Stimulated activated CD4-positive, alpha-beta T cell treated with anti-CD3 and anti-CD28 coated beads, Interleukin-1b, Interleukin-23, amount 100 ng/mL, for 24 hours (primary cell): Measurements from ENCODE around the gene GABPB1.

Source experiments
- DNase-seq, 4 experiments: peaks; one replicate each; pipeline ENCODE4 v3.0.0-alpha.2; 2020; ENCODE audit warnings: low read depth in 4 of 4, low spot score in 1 of 4

Gene GABPB1

DNA sequence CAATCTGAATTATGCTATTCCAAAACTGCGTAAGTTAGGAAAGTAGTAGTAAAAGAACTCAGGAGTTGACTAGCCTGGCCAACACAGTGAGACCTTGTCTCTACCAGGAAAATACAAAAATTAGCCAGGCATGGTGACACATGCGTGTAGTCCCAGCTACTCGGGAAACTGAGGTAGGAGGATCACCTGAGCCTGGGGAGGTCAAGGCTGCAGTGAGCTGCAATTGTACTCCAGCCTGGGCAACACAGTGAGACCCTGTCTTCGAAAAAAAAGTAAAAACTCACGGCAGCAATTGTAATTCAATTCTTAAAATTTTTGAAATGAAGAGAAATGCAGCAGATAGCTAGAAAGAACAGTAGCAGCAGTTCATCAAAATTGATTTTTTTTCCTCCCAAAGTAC is 9.7 kb downstream of the GABPB1 start:
- no peak for DNase-seq

GRCh38 chr15:50344006-50344464 is 11.0 kb downstream of the GABPB1 start:
- no peak for DNase-seq

DNA sequence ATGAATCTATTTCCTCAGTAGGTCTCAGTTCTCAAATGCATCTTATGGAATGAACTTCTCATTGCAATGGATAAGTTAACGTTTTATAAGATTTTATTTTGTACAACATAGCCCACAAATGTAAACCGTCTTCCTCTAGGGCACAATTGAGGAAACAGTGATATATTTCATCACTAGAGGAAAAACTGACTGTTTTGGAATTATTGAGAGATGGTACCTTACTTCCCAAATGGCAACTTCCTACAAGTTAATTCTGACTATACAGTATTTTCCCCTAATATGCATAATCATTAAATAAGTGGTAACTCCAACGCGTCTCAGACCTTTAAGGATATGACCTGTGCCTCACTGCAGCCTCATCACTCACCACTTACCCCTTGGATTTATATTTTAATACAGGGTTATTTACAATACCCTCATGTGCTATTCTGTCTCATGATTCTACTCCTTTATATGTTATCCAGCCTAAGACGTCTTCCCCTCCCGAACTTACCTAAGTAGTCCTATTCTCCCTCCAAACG is 13.3 kb downstream of the GABPB1 start:
- DNase-seq, result no peak

- DNase-seq, result no peak
Observed at GRCh38 chr15:50340416-50340815, 14.6 kb downstream of the GABPB1 start.

DNA sequence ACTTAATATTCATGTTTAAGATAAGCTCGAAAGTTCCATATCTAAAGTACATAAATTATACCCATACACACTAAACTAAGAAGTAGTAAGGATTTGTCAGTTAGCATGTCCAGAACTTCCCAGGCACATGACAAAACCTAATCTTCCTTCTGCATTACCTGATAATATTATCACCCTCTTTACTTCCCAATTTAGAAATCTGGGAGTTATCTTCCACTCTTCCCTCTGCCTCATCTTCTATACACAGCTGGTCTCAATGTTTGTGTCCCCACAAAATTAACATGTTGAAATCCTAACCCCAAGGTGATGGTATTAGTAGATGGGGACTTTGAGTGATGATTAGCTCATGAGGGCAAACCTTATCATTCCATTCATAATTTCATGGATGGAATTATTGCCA is 15.3 kb downstream of the GABPB1 start:
- DNase-seq, result no peak

DNA sequence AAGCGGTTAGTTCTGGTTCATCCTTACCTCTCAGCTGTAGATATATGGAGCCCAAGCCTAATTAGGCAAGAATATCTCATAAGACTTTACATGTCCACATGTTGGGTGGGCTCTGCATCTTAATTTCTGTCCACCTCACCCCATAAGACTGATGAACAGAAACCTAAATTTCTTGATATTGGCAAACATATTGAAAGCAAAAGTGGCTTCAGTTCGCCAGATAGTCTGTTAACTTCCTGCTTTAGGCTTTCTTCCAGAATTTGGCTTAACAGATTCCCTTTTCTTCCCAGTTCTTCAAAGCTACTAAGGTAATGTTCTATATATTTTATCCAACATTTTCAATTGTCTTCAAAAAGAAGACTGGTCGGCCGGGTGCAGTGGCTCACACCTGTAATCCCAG is 19.7 kb downstream of the GABPB1 start:
- no peak for DNase-seq

DNA sequence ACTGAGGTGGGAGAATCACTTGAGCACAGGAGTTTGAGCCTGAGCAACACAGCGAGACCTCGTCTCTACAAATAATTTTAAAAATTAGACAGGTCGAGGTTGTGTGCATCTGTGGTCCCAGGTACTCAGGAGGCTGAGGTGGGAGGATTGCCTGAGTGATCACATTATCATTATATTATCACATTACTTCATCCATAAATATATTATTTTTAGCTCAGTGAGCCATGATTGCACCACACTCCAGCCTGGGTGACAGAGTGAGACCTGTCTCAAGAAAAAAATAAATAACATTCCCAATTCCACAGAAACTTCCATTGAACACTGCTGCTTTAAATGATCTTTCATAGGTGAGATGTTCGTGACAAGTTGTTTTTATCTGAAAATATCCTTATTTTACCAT is 21.8 kb downstream of the GABPB1 start:
- DNase-seq, result no peak

DNA sequence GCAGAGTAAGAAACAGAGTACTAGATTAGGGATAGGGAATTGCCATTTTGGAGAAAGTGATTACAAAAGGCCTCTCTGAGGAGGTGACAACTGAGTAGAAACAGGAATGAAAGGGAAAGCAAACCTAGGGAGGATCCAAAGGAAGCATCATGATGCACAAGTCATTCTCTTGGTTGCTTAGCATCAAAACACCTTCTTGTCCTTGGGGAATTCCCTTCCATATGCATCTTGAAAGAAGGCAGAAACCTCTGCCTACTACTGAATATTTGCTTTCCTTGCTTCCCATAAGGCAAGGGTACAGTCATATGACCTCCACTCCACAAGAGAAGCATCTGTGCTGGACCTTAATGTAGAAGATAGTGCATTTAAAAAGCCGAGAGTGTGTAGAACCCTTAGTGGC is 24.1 kb downstream of the GABPB1 start:
- no peak for DNase-seq

DNA sequence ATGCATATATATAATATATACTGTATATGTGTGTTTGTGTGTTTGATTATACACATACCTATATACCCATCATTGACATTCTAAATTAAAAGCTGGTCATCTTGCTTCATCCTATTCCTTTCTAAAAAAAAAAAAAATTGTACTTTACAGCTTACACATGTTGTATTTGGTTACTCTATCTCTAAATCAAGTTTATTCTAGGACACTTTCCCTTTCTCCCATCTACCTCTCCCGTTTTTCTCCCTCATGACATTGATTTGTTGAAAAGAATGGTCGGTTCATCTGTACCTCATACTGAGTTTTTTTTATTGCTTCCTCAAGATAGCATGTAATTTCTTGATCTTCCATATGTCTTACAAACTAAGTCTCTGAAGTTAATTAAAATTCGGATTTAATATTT is 26.9 kb downstream of the GABPB1 start:
- DNase-seq, result no peak

DNA sequence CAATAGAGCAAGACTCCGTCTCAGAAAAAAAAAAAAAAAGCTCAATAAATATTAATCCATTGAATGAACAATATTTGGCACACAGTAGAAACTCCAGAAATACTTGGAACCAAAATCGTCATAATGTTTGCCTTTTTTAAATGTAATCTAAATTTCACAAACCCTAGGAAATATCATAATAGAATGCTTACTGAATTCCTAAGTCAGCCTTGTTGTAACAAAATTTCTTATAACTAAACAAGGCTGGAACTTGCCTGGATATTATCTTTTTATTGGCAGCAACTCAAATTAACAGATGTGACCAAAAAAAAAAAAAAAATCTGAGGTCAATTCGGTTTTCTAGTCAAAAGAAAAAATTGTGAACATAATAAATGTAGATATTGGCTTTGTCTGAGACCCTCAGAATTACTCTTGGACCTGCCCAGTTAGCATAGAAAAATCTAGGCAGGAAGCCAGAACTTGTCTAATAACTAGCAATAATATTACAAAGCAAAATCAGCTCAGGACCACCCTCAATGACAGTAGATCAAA is 33.3 kb downstream of the GABPB1 start:
- DNase-seq, result no peak

DNA sequence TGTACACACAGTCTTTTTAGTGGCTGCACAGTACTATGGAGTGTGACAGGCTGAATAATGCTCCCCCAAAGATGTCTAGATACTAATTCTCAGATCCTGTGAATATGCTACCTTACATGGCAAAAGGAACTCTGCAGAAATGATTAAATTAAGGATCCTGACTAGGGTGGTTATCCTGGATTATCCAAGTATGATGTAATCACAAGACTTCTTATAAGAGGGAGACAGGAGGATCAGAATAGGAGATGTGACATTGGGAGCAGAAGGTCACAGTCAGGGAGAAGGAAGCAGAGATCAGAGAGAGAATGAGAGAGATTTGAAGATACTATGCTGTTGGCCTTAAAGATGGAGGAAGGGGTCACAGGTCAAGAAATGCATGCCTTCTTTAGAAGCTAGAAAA is 34.5 kb downstream of the GABPB1 start:
- no peak for DNase-seq

- DNase-seq, result no peak
Observed at GRCh38 chr15:50318697-50319096, 36.3 kb downstream of the GABPB1 start.

GRCh38 chr15:50315814-50316630 is 39.0 kb downstream of the GABPB1 start:
- DNase-seq, result no peak

- DNase-seq, result no peak
Observed at GRCh38 chr15:50312636-50313035, 42.4 kb downstream of the GABPB1 start.

GRCh38 chr15:50307799-50308198 is 47.2 kb downstream of the GABPB1 start:
- no peak for DNase-seq

DNA sequence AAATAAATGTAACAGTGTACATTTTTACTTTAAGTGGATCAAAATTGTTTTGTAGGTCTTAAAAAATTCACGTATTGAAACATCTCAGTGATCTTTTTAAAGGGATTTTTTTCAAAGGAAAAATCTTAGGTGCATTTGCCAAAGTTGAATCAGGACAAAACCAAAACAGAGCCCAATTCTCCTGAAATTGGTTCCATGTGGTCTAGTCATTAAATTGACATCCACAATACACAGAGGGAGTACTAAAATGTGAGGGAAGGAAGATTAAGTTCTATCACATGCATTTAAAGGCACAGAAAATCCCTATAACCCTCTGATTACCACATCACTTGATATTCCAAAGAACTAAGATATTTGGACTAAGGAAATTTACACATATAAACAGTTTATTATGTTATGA is 50.2 kb downstream of the GABPB1 start:
- no peak for DNase-seq

- DNase-seq, result no peak
Observed at GRCh38 chr15:50302581-50302980, 52.4 kb downstream of the GABPB1 start.

DNA sequence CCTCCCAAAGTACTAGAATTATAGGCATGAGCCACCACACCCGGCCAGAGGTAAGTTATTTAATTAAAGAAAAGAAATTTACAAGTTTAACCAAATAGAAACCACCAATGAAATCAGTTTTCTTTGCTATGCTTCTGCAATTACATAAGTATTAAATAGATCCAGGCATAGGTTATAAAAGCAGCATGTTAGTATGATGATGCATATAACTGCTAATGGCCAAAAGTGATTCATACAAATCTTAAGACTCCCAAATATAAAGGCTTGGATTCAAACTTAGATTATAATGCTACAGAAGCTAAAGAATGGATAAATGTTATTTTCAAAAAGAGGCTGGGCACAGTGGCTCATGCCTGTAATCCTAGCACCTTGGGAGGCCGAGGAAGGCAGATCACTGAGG is 56.7 kb downstream of the GABPB1 start:
- no peak for DNase-seq

GRCh38 chr15:50295966-50296365 is 59.0 kb downstream of the GABPB1 start:
- no peak for DNase-seq

DNA sequence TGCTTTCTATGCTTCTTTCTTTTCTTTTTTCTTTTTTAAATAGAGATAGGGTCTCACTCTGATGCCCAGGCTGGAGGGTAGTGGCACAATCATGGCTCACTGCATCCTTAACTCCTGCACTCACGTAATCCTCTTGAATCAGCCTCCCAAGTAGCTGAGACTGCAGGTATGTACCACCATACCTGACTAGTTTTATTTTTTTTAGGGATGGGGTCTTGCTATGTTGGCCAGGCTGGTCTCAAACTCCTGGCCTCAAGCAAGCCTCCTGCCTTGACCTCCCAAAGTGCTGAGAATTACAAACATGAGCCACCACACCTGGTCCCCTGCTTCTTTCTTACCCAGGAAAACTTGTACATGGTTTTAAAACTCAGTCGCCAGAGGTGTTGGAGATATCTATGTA is 65.2 kb downstream of the GABPB1 start:
- DNase-seq, result no peak

GRCh38 chr15:50287324-50288116 is 67.5 kb downstream of the GABPB1 start:
- DNase-seq, result no peak

GRCh38 chr15:50281427-50281826 is 73.6 kb downstream of the GABPB1 start:
- no peak for DNase-seq
